Measurements from ENCODE around the gene MRGPRX3.

DNA sequence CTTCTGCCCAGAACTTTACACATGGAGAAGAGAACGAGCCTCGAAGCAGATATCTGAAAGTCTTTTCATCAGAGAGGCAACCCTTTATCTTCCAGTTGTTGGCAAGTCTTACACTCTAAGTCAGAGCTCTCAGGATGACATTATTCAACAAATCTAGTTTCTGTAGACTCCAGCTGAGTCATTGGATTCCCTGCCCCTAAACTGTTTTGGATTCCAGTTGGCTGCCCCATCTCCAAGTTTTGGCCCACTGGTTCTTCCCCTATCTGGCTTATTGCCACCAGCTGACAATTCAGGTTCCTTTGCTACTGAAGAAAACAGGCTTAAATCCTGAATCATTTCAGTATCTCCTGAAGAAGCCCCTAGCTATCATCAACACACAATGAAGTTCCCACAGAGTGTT is 40.6 kb upstream of the MRGPRX3 start:
- no peak for TF ChIP-seq EZH2 (IDR thresholded peaks at IDR 0.05; ENCODE audit: borderline replicate concordance, low read depth, low read length, severe bottlenecking)
- TF ChIP-seq, protein P1, sequence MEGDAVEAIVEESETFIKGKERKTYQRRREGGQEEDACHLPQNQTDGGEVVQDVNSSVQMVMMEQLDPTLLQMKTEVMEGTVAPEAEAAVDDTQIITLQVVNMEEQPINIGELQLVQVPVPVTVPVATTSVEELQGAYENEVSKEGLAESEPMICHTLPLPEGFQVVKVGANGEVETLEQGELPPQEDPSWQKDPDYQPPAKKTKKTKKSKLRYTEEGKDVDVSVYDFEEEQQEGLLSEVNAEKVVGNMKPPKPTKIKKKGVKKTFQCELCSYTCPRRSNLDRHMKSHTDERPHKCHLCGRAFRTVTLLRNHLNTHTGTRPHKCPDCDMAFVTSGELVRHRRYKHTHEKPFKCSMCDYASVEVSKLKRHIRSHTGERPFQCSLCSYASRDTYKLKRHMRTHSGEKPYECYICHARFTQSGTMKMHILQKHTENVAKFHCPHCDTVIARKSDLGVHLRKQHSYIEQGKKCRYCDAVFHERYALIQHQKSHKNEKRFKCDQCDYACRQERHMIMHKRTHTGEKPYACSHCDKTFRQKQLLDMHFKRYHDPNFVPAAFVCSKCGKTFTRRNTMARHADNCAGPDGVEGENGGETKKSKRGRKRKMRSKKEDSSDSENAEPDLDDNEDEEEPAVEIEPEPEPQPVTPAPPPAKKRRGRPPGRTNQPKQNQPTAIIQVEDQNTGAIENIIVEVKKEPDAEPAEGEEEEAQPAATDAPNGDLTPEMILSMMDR (IDR thresholded peaks at IDR 0.05; ENCODE audit: borderline replicate concordance, extremely low read depth, low read length, poor library complexity, severe bottlenecking) = no peak

Measured in DND-41 (cell line).